Thoracic aorta (tissue), 2 donors: ENCODE results near the gene CYBC1. TPM values are rescaled to one million over a fixed set of nuclear protein-coding genes. Genes with fewer than 3 reads are reported as not detected.

Experiments
- ATAC-seq: fragments of 150-250 bp; one replicate; pipeline ENCODE4 v1.8.0; 2017; ENCODE audit warnings: low read depth; ENCODE audit not compliant: insufficient number of reproducible peaks, low FRiP score
- DNase-seq: peaks from one replicate; pipeline ENCODE4 v3.0.0-alpha.2; 2020; ENCODE audit warnings: low spot score
- H3K27ac ChIP-seq, 2 donors: fragments of 200-600 bp; sonication (generic); 1 replicate in 1 of 2; 2 replicates in 1 of 2; pipeline ENCODE4 v1.5.1; 2016; ENCODE audit warnings: mild to moderate bottlenecking in 2 of 2, moderate library complexity in 2 of 2
- H3K27me3 ChIP-seq: fragments of 200-600 bp; sonication (generic); replicated peaks from 2 replicates; pipeline ENCODE4 v1.6.0; 2016; ENCODE audit warnings: mild to moderate bottlenecking; ENCODE audit not compliant: insufficient read depth
- H3K36me3 ChIP-seq: fragments of 200-600 bp; sonication (generic); one replicate; pipeline ENCODE4 v1.5.1; 2016
- H3K4me1 ChIP-seq, 2 donors: fragments of 200-600 bp; sonication (generic); 1 replicate in 1 of 2; 2 replicates in 1 of 2; pipeline versions ENCODE4 v1.5.1 to v1.6.0; 2016; ENCODE audit warnings: low read depth in 2 of 2, mild to moderate bottlenecking in 1 of 2; ENCODE audit not compliant: control insufficient read depth in 1 of 2
- H3K4me3 ChIP-seq: fragments of 200-600 bp; sonication (generic); 2 replicates; pipeline ENCODE4 v1.5.1; 2016; ENCODE audit warnings: mild to moderate bottlenecking
- H3K9me3 ChIP-seq: fragments of 200-600 bp; sonication (generic); 2 replicates; pipeline ENCODE4 v1.5.1; 2016
- CTCF ChIP-seq: fragments of 200-600 bp; sonication (generic); IDR thresholded peaks from one replicate; pipeline ENCODE4 v1.5.1; 2019; ENCODE audit warnings: antibody characterized with exemption
- total RNA-seq, 2 donors: library from RNA; depleted of rRNA; stranded (reverse); fragments of >200 nt; gene quantifications; one replicate each; pipeline versions ENCODE4 v1.1.0 to v1.2.3, GENCODE V29; 2016

Gene CYBC1
- total RNA-seq, 2 donors from 2014 or later, result 84.6 to 178 TPM

DNA sequence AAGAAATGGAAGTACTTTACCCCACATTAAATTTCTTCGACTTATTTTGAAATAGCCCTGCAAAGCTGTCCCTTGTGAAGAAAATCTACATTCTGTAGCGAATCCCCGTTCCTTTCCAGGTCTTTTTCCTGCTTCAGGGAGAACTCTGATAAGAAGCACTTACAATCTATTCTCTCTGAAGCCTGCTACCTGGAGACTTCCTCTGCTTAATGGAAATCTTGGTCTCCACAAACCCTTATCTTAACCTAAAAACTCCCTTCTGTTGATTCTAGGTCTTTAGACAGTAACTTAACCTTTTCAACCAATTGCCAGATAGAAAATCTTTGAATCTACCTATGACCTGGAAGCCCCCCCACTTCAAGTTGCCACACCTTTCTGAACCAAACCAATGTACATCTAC, 1.6 kb upstream of the CYBC1 start:
- H3K27me3 ChIP-seq, result no peaks in the 10 kb centered on the region
- no peak overlapping the region for H3K4me3 ChIP-seq
- H3K4me1 ChIP-seq, result peaks cover 4 to 25% of the 10 kb centered on the region in 2 donors
- no peak for TF ChIP-seq CTCF
- no peaks in the 10 kb centered on the region for H3K36me3 ChIP-seq
- H3K27ac ChIP-seq, result no peak overlapping the region
- ATAC-seq, result no peak
- DNase-seq, result no peak
- no peaks in the 10 kb centered on the region for H3K9me3 ChIP-seq

GRCh38 chr17:82449883-82450356, 632 bp downstream of the CYBC1 start:
- Histone ChIP-seq H3K9me3 (no peaks in the 10 kb centered on the region), H3K4me3 (peak overlapping the region; percentile 84), H3K27me3 (no peaks in the 10 kb centered on the region), H3K27ac (peak overlapping the region; percentile 56 to 81), H3K36me3 (no peaks in the 10 kb centered on the region), H3K4me1 (peaks cover 12 to 39% of the 10 kb centered on the region in 2 donors)
- TF ChIP-seq CTCF, result no peak
- no peak for DNase-seq
- ATAC-seq, result peak; percentile 6

DNA sequence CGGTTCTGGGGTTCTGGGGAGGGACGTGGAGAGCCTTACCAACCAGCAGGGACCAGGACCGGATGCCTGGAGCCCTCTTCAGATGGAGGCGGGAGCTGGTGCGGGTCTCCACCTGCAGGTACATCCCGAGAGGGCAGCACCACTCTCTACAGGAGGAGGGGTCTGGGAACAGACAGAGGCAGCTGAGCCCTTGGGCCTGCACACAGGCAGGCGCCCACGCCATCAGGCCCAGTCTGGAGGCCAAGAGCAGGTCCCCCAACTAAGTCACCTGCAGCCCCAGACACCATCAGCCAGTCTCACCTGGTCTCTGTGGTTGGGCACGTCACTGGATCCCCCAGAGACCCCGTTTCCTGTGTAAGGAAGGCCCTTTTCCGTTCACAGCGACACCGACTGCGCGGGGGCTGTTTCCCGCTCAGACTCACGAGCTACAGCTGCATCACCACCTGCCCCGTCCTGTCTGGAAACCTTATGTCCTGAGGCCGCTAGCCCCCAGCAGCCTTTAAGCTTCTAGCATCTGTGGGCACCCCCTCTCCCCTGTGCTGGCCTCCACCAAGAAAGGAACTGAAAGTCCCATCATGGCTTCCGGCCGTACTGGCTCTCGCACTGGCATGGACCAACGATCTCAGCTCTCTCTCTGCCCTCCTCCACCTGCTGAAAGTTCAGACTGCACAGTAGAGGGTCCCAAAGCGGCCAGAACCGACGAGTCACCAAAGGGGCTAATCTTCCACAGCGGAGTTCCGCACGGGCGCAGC, 1.2 kb downstream of the CYBC1 start:
- peaks cover 12 to 39% of the 10 kb centered on the region in 2 donors for H3K4me1 ChIP-seq
- peak overlapping the region; percentile 56 to 81 for H3K27ac ChIP-seq
- no peaks in the 10 kb centered on the region for H3K36me3 ChIP-seq
- DNase-seq, result no peak
- peak overlapping the region; percentile 84 for H3K4me3 ChIP-seq
- no peak for ATAC-seq
- TF ChIP-seq CTCF, result no peak
- no peaks in the 10 kb centered on the region for H3K9me3 ChIP-seq
- no peaks in the 10 kb centered on the region for H3K27me3 ChIP-seq

GRCh38 chr17:82447876-82448275, 2.7 kb downstream of the CYBC1 start:
- H3K27me3 ChIP-seq, result no peaks in the 10 kb centered on the region
- no peaks in the 10 kb centered on the region for H3K9me3 ChIP-seq
- ATAC-seq (no peak), DNase-seq (no peak)
- peaks cover 12 to 39% of the 10 kb centered on the region in 2 donors for H3K4me1 ChIP-seq
- TF ChIP-seq CTCF, result no peak
- no peak overlapping the region for H3K27ac ChIP-seq
- no peaks in the 10 kb centered on the region for H3K36me3 ChIP-seq
- no peak overlapping the region for H3K4me3 ChIP-seq

DNA sequence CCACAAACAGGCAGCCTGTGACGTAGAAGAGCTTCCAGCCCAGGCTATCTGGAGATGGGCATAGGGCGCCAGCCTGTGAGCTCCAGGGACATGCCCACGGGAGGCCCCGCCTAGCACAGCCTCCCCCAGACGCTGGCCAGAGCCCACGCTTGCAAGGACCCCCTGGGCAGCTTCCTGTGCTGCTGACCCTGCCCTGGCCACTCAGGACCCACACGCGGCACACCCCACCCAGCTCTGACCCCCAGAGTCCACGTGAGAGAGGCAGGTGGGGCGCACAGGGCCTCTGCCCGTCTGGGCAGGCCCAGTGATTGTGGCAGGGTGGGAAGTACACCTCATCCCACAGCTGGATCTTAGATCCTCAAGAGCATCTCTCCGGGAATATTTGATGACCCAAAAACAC, 3.9 kb downstream of the CYBC1 start:
- Histone ChIP-seq H3K36me3 (peaks cover 7% of the 10 kb centered on the region), H3K4me3 (no peak overlapping the region)

More for the DNA sequence above, 3.9 kb downstream of the CYBC1 start:
- TF ChIP-seq CTCF, result no peak
- no peak overlapping the region for H3K27ac ChIP-seq
- no peaks in the 10 kb centered on the region for H3K9me3 ChIP-seq
- no peak for DNase-seq
- H3K4me1 ChIP-seq, result peaks cover 12 to 38% of the 10 kb centered on the region in 2 donors
- no peaks in the 10 kb centered on the region for H3K27me3 ChIP-seq
- ATAC-seq, result no peak
